SK-N-SH (cell line): ENCODE data around the gene RBM33. TPM values are rescaled to one million over a fixed set of nuclear protein-coding genes. Genes with fewer than 3 reads are reported as not detected.

Source experiments
- CTCF ChIA-PET: fragments of 300-600, 350-600 bp; formaldehyde crosslinking; extraction: SDS; loops from one replicate; lab custom pipeline; 2021; lab: Yijun Ruan, JAX
- POLR2A ChIA-PET: fragments of 350-600 bp; sonication (Branson Sonifier 250); formaldehyde crosslinking; extraction: SDS; loops from one replicate; lab custom pipeline; 2020; ENCODE audit warnings: antibody characterized with exemption, inconsistent platforms; lab: Yijun Ruan, JAX
- DNase-seq: peaks from one replicate; pipeline ENCODE4 v3.0.0; 2012
- H2AFZ ChIP-seq: fragments of 200-600 bp; sonication (generic); 2 replicates; pipeline ENCODE4 v1.8.1; 2016; ENCODE audit warnings: antibody characterized with exemption, mild to moderate bottlenecking, low read depth
- H3F3A ChIP-seq: fragments of 200-600 bp; sonication (generic); replicated peaks from 2 replicates; pipeline ENCODE3; 2016; ENCODE audit warnings: antibody characterized with exemption, mild to moderate bottlenecking; ENCODE audit not compliant: insufficient read depth
- H3K27ac ChIP-seq, 2 experiments: fragments of 200-500 bp in 1 of 2; fragments of 200-600 bp in 1 of 2; sonication (Bioruptor generic) in 1 of 2; sonication (generic), shearing (Covaris generic) in 1 of 2; 2 replicates each; pipeline versions ENCODE4 v1.5.1 to v1.6.1; 2014 to 2016; ENCODE audit warnings: low read depth in 2 of 2, inconsistent platforms in 1 of 2, low read length in 1 of 2, mild to moderate bottlenecking in 1 of 2, mixed read lengths in 1 of 2
- H3K27me3 ChIP-seq: fragments of 200-600 bp; sonication (generic), shearing (Covaris generic); 2 replicates; pipeline ENCODE4 v1.6.1; 2016; ENCODE audit warnings: mixed run types; ENCODE audit not compliant: insufficient read depth
- H3K36me3 ChIP-seq, 2 experiments: fragments of 200-500 bp in 1 of 2; fragments of 200-600 bp in 1 of 2; sonication (Bioruptor generic) in 1 of 2; sonication (generic) in 1 of 2; replicated peaks in 1 of 2; 2 replicates each; pipeline versions ENCODE3 to v1.5.1; 2014 to 2016; ENCODE audit warnings: low read length in 1 of 2, mild to moderate bottlenecking in 1 of 2; ENCODE audit not compliant: insufficient read depth in 2 of 2, control insufficient read depth in 1 of 2
- H3K4me1 ChIP-seq, 2 experiments: fragments of 200-500 bp in 1 of 2; fragments of 200-600 bp in 1 of 2; sonication (Bioruptor generic) in 1 of 2; sonication (generic), shearing (Covaris generic) in 1 of 2; 2 replicates each; pipeline versions ENCODE4 v1.5.1 to v1.6.1; 2014 to 2016; ENCODE audit warnings: low read depth in 1 of 2, low read length in 1 of 2, mixed run types in 1 of 2; ENCODE audit not compliant: insufficient read depth in 2 of 2, control insufficient read depth in 1 of 2
- H3K4me2 ChIP-seq: fragments of 200-600 bp; sonication (generic), shearing (Covaris generic); 2 replicates; pipeline ENCODE4 v1.6.1; 2017; ENCODE audit warnings: mixed run types
- H3K4me3 ChIP-seq, 2 experiments: fragments of 200-500 bp in 1 of 2; fragments of 200-600 bp in 1 of 2; sonication (Bioruptor generic) in 1 of 2; sonication (generic), shearing (Covaris generic) in 1 of 2; 2 replicates each; pipeline versions ENCODE4 v1.5.1 to v1.8.1; 2014 to 2016; ENCODE audit warnings: low read depth in 2 of 2, inconsistent platforms in 1 of 2, low read length in 1 of 2, mild to moderate bottlenecking in 1 of 2, mixed read lengths in 1 of 2, moderate library complexity in 1 of 2
- H3K79me2 ChIP-seq: fragments of 200-600 bp; sonication (generic); 2 replicates; pipeline ENCODE4 v1.8.1; 2017; ENCODE audit warnings: mild to moderate bottlenecking; ENCODE audit not compliant: insufficient read depth
- H3K9ac ChIP-seq: fragments of 200-600 bp; sonication (generic); 2 replicates; pipeline ENCODE4 v1.6.1; 2017; ENCODE audit warnings: mixed run types
- H3K9me2 ChIP-seq: fragments of 200-600 bp; sonication (generic); 2 replicates; pipeline ENCODE4 v1.6.1; 2017; ENCODE audit warnings: mixed run types
- H3K9me3 ChIP-seq: fragments of 200-600 bp; sonication (generic); 2 replicates; pipeline ENCODE4 v1.6.1; 2017; ENCODE audit warnings: mixed run types, mild to moderate bottlenecking, moderate library complexity
- H4K20me1 ChIP-seq: fragments of 200-600 bp; sonication (generic); 2 replicates; pipeline ENCODE4 v1.6.1; 2017; ENCODE audit warnings: mild to moderate bottlenecking, mixed run types; ENCODE audit not compliant: insufficient read depth
- CHD2 ChIP-seq: fragments of 150-350 bp; IDR thresholded peaks from 2 replicates; pipeline ENCODE4 v1.6.1; 2018; ENCODE audit warnings: low read length; ENCODE audit not compliant: partially characterized antibody
- ELF1 ChIP-seq: IDR thresholded peaks from 2 replicates; pipeline ENCODE4 v1.4.0; 2012
- EZH2phosphoT487 ChIP-seq: fragments of 200-600 bp; sonication (generic); IDR thresholded peaks from 2 replicates; pipeline ENCODE4 v1.6.1; 2017; ENCODE audit warnings: low read depth, mixed run types, mild to moderate bottlenecking, antibody characterized with exemption, moderate library complexity, borderline replicate concordance
- FOSL2 ChIP-seq: IDR thresholded peaks from 2 replicates; pipeline ENCODE4 v1.4.0; 2012; ENCODE audit warnings: low read depth, mild to moderate bottlenecking, moderate library complexity, borderline replicate concordance
- FOXM1 ChIP-seq: IDR thresholded peaks from 2 replicates; pipeline ENCODE4 v1.4.0; 2012; ENCODE audit warnings: low read depth, mild to moderate bottlenecking
- JUND ChIP-seq: IDR thresholded peaks from 2 replicates; pipeline ENCODE4 v1.4.0; 2012
- NFIC ChIP-seq: IDR thresholded peaks from 2 replicates; pipeline ENCODE4 v1.4.0; 2012; ENCODE audit warnings: borderline replicate concordance
- NRF1 ChIP-seq: IDR thresholded peaks from 2 replicates; pipeline ENCODE4 v1.6.1; 2012; ENCODE audit warnings: low read depth, mild to moderate bottlenecking, low read length
- POLR2AphosphoS5 ChIP-seq: IDR thresholded peaks from 2 replicates; pipeline ENCODE4 v1.6.1; 2012; ENCODE audit warnings: low read depth, low read length
- RAD21 ChIP-seq: IDR thresholded peaks from 2 replicates; pipeline ENCODE4 v1.6.1; 2012; ENCODE audit warnings: mild to moderate bottlenecking, low read length
- RFX5 ChIP-seq: IDR thresholded peaks from 2 replicates; pipeline ENCODE4 v1.6.1; 2012; ENCODE audit warnings: mild to moderate bottlenecking, improper control_type of control experiment, low read length
- RXRA ChIP-seq: IDR thresholded peaks from 2 replicates; pipeline ENCODE4 v1.4.0; 2012; ENCODE audit warnings: low read depth, mild to moderate bottlenecking, borderline replicate concordance
- SIN3A ChIP-seq: IDR thresholded peaks from 2 replicates; pipeline ENCODE4 v1.6.1; 2012; ENCODE audit warnings: low read depth, mild to moderate bottlenecking, low read length, moderate library complexity, borderline replicate concordance
- SMC3 ChIP-seq: IDR thresholded peaks from 2 replicates; pipeline ENCODE4 v1.6.1; 2012; ENCODE audit warnings: low read depth, low read length, improper control_type of control experiment
- TAF1 ChIP-seq: IDR thresholded peaks from 2 replicates; pipeline ENCODE4 v1.6.1; 2012; ENCODE audit warnings: low read depth, mild to moderate bottlenecking, low read length, moderate library complexity, borderline replicate concordance
- TEAD4 ChIP-seq: IDR thresholded peaks from 2 replicates; pipeline ENCODE4 v1.4.0; 2012; ENCODE audit warnings: mild to moderate bottlenecking, borderline replicate concordance; ENCODE audit not compliant: insufficient read depth
- YY1 ChIP-seq: IDR thresholded peaks from 2 replicates; pipeline ENCODE4 v1.4.0; 2012; ENCODE audit warnings: low read depth, mild to moderate bottlenecking
- WGBS: methylation state at CpG from one replicate; pipeline ENCODE4 v1.1.6; 2017; ENCODE audit warnings: low lambda C conversion rate; 5-methylcytosine and 5-hydroxymethylcytosine counted together
- polyA plus RNA-seq, 3 experiments: library from polyadenylated mRNA; depleted of rRNA; stranded (reverse); fragments of >200 nt; gene quantifications; 2 replicates each; pipeline ENCODE4 v1.2.3, GENCODE V29; 2012
- TF ChIP-seq, protein P1 (sequence below): IDR thresholded peaks from 2 replicates; pipeline ENCODE4; 2012
- TF ChIP-seq, protein P2 (sequence below): IDR thresholded peaks from 2 replicates; pipeline ENCODE4 v1.4.0; 2012; ENCODE audit warnings: low read depth, borderline replicate concordance

Gene RBM33
- polyA plus RNA-seq, 1 of the 3 experiments (the other 2 are of a cell fraction), result 13.8 TPM

DNA sequence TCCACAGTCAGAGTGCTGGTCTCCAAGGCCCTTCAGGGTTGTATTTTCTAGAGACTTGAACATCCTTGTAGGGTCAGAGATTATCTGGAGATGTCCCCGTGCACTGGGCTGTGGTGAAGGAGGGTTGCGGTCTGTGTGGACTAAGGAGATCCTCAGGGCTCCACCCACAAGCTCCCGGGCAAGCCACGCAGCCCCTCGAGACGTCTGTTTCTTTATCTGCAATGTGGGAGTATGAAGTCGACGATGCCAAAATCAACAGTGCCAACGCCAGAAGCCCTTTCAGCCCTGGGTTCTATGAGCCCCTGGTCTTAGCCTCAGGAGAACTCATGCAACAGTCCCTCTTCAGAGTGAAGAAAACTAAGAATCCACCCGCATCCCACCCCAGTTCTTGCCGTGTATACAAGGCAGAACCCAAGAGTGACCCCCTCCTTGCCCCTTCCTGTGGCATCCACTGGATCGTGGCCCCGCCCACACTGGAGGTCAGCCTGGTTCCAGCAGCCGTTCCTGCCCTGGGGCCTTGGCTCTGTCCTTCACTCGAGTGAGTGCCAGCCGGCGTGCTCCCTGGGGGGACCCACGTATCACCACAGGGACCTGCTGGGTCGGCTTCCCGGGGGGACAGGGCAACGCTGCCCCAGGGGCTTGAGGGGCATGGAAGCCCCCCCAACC is 173.8 kb downstream of the RBM33 start:
- H3K27me3 ChIP-seq, result peaks cover 94% of the 10 kb centered on the region
- TF ChIP-seq, protein P1, sequence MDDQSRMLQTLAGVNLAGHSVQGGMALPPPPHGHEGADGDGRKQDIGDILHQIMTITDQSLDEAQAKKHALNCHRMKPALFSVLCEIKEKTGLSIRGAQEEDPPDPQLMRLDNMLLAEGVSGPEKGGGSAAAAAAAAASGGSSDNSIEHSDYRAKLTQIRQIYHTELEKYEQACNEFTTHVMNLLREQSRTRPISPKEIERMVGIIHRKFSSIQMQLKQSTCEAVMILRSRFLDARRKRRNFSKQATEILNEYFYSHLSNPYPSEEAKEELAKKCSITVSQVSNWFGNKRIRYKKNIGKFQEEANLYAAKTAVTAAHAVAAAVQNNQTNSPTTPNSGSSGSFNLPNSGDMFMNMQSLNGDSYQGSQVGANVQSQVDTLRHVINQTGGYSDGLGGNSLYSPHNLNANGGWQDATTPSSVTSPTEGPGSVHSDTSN, result no peak
- TF ChIP-seq POLR2AphosphoS5 (no peak), TAF1 (no peak), ELF1 (no peak), NFIC (no peak), EZH2phosphoT487 (no peak), SIN3A (no peak), FOSL2 (no peak), RAD21 (no peak), RFX5 (no peak), TEAD4 (no peak), FOXM1 (no peak), NRF1 (no peak), CHD2 (no peak), JUND (no peak), SMC3 (no peak), YY1 (no peak), RXRA (no peak)
- TF ChIP-seq, protein P2, sequence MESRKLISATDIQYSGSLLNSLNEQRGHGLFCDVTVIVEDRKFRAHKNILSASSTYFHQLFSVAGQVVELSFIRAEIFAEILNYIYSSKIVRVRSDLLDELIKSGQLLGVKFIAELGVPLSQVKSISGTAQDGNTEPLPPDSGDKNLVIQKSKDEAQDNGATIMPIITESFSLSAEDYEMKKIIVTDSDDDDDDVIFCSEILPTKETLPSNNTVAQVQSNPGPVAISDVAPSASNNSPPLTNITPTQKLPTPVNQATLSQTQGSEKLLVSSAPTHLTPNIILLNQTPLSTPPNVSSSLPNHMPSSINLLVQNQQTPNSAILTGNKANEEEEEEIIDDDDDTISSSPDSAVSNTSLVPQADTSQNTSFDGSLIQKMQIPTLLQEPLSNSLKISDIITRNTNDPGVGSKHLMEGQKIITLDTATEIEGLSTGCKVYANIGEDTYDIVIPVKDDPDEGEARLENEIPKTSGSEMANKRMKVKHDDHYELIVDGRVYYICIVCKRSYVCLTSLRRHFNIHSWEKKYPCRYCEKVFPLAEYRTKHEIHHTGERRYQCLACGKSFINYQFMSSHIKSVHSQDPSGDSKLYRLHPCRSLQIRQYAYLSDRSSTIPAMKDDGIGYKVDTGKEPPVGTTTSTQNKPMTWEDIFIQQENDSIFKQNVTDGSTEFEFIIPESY, result no peak
- TF ChIP-seq, all 33 proteins: peak for 0
- Histone ChIP-seq H3F3A (no peaks in the 10 kb centered on the region), H3K4me3 (no peak overlapping the region), H3K9me3 (no peaks in the 10 kb centered on the region), H3K9me2 (no peaks in the 10 kb centered on the region), H4K20me1 (no peaks in the 10 kb centered on the region), H3K36me3 (no peaks in the 10 kb centered on the region), H2AFZ (no peak overlapping the region), H3K27ac (no peak overlapping the region), H3K79me2 (no peaks in the 10 kb centered on the region), H3K4me1 (no peaks in the 10 kb centered on the region), H3K4me2 (no peak overlapping the region), H3K9ac (no peak overlapping the region)
- DNase-seq, result no peak
- ChIA-PET CTCF (interaction anchor here (2.1 kb wide), 1 partner anchor 22 kb away, joined by 6 read pairs; no protein-coding TSS in a partner anchor), POLR2A (no interaction called here)
- WGBS, result 4% methylated on average over 21 of the region's 21 CpGs
